Stimulated activated CD4-positive, alpha-beta T cell treated with anti-CD3 and anti-CD28 coated beads, Interleukin-4, amount 100 ng/mL, for 1 hour (primary cell): ENCODE data around the gene ATP7A.
A peak's percentile ranks its signal among the peaks of the same experiment; 100 is the strongest.
"Not testable (repeated sequence)": the region's sequence is repeated elsewhere in the genome, so short reads cannot be mapped to it uniquely, and the experiment has no call there.

Experiments
- DNase-seq: peaks from one replicate; pipeline ENCODE4 v3.0.0-alpha.2; 2020

Gene ATP7A

DNA sequence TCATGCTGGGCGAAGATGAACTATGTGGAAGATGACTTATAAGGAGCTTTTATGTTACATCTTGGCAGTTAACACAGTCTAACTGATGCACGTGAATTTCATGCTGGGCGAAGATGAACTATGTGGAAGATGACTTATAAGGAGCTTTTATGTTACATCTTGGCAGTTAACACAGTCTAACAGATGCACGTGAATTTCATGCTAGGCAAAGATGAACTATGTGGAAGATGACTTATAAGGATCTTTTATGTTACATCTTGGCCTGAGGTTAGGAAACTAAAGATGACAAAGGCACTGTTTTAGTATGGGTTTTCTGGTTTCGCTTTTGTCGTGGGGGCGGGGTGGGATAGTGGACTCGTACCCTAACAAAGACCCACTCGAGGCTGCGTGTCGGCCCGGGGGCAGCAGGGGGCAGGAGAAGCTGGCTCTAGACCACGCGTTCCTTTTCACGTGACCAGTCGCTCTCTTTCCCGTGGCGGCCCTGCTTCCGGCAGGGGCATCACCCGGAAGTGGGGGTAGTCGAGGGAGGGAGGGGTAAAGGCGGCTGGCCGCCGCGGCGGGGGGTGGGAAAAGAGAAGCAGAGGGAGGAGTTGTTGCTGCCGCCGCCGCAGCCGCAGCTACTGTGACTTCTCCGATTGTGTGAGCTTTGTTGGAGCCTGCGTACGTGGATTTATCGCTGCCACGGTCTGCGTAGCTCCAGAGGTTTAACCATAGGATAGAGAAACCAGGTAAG is at the start of gene ATP7A:
Gene ATP7A (plus strand): TSS at position 586 of the 733 bp plus-strand sequence. CDS start 60,949 bp downstream, outside the sequence.
- peak; percentile 87 for DNase-seq

DNA sequence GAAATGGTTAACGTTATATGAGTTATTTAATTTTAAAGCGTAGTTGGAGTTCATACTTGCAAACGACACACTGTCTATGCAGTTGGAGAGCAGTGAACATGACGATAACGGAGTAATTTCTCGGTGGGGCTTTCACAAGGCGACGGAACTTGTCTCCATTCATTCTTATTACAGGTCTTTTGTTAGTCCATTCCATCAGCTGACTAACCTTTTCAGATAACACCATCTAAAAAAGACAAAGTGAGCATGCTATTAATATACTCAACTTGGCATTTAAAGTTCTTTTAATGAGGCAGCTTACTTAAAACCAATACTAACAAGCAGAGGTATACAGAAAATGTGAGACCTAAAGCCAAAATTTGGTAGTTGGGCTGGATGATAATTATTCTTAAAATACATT is 35.1 kb upstream of the ATP7A start:
- no peak for DNase-seq

DNA sequence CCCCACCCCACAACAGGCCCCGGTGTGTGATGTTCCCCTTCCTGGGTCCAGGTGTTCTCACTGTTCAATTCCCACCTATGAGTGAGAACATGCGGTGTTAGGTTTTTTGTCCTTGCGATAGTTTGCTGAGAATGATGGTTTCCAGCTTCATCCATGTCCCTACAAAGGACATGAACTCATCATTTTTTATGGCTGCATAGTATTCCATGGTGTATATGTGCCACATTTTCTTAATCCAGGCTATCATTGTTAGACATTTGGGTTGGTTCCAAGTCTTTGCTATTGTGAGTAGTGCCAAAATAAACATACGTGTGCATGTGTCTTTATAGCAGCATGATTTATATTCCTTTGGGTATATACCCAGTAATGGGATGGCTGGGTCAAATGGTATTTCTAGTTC is 29.1 kb upstream of the ATP7A start:
- DNase-seq = not testable (repeated sequence)

DNA sequence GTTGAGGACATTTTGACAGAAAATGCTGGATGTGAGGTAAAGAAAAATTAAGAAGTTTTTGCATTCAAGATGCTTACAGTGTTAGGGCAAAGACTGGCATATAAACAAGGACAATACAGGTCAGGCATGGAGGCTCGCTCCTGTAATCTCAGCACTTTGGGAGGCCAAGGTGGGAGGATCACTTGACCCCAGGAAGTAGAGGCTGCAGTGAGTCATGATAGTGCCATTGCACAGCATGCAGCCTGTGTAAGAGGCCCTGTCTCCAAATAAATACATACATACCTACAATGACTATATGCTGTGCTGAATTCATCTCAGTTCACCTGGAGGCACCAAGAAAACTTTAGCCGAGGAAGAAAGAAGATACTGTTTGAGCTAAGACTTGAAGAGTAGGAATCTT is 17.6 kb upstream of the ATP7A start:
- no peak for DNase-seq

DNA sequence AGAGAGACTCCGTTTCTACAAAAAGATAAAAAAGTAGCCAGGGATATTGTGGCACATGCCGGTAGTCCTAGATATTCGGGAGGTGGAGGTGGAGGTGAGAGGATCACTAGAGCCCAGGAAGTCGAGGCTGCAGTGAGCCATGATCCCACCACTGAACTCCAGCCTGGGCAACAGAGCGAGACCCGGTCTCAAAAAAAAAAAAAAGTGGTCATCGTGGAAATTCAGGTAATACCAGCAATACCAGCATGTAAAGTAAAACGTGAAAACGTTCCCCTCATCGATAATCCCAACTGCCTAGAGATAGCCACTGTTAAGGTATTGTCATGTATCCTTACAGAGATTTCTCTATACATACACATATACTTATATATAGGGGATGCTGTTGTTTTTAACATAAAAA is 16.8 kb upstream of the ATP7A start:
- no peak for DNase-seq

DNA sequence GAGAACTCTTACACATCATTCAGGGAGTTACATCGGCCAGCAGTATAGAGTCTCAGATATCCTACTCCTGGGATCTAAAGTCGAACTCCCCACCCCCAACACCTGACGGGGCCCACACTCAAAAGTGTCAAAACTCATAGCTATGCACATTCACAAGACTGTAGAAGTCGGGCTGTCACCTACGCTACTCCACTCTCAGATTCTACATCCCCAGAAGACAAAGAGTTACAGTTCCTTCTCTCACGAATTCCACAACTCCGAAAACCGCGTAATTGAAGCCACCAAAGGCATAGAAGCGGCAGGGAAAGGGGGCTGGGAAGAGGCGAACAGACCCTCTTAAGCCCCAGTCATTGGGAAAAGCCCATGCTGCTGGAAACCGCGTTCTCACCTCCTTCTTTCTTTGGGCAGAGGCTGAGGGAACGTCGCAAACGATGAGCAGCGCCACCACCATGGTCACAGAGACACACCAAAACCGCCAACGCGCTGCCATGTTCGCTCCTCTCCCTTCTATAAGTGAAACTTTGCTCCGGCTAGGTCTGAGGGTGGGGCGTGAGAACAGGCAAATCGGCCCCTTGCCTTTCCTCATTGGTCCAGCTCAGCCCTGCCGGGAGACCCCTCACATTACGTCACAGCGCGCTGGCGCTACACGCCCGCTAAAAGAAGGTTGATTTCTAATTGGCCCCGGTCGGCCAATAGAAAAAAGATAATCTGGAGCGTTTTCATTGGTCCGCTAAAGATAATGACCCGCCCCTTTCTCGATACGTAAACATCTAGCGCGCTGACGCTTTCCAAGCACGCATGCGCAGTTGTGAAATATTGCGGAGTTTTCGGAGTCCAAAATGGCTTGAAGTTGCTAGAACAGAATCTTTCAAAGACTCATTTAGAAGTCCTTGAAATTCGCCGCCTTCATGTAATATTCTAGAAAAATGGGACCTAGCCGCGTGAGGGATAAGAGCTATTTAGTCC is 15.3 kb upstream of the ATP7A start, which contains the start of gene MAGT1:
Gene MAGT1 (minus strand): TSS at position 515 of the 966 bp plus-strand sequence. CDS start 25 bp downstream, at position 490.
- DNase-seq = peak; percentile 81

DNA sequence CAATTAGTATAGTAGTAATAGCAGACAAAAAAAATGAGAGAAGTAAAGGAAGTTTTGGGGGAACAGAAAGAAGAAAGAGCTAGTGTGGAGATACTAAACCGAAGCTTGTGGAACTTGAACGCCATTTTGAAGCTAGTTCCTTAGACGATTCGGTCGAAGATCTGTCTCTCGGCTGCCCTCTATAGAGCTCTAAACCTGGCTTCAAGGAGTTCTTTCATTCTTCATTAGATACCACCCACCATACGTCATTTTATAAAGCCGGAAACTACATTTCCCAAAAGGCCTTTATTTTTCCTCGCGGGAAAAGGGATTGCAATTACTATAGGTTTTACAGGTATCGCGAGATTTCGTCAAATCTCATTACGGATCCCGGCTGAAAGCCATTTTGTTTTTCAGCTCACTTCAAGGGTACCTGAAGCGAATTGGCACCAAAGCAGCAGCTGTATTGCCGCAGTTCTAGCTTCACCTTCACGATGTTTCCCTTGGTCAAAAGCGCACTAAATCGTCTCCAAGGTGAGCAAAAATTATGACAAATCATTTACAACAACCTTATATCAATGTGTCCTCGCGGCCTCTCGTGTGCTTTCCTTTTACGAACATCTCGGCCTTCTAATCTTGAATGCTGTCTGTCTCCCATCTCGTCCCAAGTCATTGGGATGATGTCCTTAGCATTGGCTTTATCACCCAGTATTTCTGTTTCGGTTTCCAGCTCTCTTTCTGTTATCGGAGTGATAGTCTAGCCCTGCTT is 11.2 kb upstream of the ATP7A start, which contains the start of gene COX7B:
Gene COX7B (plus strand): TSS at position 388 of the 748 bp plus-strand sequence. CDS start 86 bp downstream, at position 474.
- DNase-seq = peak; percentile 12

DNA sequence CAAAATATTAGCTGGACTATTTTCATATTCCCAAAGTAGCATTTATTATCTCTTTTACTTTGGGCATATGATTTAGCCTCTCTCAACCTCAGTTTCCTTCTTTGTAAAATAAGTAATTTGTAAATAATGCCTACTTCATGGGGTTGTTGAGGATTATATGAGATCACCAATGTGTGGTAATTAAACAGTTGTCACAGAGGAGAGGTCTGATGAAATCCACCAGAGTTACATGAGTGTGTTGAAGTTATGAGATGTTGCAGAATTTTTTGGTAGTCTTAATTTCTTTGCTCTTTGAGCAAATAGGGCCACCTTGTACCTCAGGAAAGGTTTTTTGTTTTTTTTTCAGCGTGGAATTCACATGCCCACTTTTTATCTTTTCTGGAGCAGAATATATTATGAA is 9.8 kb upstream of the ATP7A start:
- DNase-seq = no peak

DNA sequence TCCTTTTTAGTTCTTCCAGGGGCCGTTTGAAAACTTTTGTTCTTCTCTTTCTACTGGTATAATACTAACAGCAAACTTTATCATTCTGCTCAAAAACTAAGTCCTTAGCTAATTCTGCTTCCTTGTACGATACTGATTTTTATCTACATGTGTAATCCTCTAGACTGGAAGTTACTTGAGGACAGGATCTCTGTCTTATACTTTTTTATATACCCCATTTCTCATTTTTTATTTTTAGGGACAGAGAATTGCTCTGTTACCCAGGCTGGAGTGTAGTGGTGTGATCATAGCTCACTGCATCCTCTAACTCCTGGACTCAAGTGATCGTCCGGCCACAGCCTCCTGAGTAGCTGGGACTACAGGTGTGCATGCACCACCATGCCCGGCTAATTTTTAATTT is 9.0 kb upstream of the ATP7A start:
- no peak for DNase-seq

DNA sequence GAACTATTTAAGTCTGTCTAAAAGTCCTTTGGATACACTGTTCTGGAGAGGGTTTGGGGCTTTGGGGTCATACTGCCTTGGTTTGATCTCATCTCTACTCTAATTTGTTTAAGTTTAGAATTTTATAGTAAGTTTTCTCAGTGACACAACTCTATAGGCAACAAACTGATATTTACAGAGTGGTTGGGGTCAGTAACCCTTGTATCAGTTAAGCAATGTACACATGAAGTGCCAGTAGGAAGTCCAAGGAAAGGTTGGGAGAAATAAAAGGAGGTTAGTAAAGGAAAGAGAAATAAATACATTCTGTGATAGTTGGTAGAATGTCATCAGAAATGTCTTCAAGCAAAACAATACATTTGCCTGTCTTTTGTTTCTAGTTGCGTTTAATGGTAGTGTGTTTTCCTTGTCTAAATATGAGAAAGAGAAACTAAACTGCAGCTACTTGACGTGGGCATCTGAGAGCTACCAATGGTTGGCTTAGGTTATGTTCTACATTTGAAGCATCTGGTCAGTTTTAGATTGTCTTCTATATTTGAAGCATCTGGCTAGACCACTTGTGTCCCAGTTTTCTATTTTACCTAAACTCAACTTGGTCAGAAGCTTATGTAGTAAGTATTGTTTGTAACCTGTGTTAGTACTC is 6.9 kb downstream of the ATP7A start:
- DNase-seq = no peak

DNA sequence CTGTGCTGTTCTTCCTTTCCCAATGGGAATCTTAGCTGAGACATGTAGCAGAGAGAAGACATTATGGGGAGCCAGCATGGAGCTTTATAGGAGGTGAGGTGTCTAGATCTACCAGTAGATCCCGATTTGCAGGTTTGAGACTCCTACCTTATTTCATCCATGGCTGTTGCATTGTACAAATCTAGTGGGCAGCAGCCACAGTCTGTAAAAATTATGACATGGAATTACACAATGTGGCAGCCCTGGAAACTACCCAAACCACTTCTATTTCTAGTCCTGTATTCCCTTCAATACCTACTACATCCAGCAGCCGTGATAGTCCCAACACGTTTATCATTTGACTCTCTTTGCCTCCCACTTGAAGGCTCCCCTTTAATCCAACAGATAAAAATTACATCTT is 8.1 kb downstream of the ATP7A start:
- no peak for DNase-seq

DNA sequence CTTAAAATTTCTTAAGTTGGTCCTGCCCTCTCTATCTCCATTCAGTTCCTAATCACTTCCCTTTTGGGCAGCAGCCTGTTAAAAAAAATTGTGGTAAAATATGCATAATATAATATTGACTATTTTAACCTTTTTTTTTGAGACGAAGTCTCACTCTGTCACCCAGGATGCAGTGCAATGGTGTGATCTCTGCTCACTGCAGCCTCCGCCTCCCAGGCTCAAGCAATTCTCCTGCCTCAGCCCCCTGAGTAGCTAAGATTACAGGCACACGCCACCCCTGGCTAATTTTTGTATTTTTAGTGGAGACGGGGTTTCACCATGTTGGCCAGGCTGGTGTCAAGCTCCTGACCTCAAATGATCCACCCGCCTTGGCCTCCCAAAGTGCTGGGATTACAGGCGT is 8.9 kb downstream of the ATP7A start:
- DNase-seq = not testable (repeated sequence)

DNA sequence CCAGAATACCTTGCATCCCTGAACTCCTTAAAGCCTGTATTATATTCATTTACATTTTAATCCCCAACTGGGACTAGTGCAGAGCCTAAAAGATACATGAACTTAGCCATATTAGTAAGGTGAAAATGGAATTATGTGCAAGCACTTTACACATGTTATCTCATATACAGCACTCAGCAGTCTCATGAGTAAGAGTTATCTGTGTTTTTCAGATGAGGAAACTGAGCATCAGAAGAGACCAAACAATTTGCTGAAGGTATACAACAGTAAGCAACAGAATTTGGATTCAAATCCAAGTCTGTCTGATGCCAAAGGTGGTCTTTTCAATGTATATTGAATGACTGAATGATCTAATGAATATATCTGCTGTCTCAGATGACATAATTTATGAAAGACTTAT is 12.3 kb downstream of the ATP7A start:
- no peak for DNase-seq

DNA sequence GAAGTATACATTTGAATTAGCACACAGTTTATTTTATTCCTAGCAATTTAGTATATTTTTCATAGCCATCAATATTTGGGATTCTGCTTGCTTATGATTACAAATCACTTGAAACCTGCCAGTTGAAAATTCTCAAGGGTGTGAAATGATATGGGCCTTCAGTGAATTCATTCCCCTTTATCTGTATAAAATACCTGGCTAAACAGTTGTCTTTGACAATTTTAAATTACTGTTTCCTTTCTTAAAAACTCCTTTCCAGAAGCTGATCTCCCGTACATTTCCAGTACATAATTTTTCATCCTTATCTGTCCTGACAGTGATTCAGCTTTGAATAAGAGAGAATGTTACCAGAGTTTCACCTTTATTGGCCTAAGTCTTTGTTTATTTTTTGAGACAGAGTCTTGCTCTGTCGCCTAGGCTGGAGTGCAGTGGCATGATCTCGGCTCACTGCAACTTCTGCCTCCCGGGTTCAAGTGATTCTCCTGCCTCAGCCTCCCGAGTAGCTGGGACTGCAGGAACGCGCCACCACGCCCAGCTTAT is 13.9 kb downstream of the ATP7A start:
- no peak for DNase-seq

DNA sequence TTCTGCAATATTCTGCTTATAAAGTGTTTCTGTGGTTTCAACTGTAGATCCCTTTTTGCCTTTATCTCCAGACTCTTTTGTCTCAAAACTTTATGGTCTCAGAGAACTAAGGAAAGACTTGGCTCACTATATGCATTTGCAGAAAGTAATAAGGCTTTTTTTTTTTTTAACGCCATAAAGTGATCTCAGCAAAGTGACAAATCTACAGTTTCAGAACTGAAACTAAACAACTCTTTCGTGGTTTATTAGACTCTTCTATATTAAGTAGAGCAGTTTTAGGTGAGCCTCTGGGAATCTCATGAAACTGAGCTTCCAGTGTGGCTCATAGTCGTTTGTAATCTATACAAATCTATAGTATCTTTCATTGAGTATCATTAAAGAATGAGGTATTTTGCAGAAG is 15.3 kb downstream of the ATP7A start:
- no peak for DNase-seq

DNA sequence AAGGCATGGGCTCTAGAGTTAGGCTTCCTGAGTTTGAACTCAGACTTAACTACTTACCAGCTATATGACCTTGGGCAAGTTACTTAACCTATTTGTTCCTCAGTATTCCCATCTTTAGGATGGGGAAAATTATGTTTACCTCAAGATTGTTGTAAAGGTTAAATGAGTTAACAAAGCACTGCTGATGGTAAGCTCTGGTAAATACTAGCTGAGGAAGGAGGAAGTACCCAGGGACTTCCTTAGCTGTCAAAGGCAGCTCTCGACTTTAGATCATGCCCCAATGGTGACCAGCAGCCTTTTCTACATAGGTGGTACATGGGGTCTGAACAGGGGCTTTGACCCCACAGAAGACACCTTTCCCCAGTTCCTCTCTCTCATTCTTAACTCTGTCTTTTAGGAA is 20.1 kb downstream of the ATP7A start:
- DNase-seq = no peak

DNA sequence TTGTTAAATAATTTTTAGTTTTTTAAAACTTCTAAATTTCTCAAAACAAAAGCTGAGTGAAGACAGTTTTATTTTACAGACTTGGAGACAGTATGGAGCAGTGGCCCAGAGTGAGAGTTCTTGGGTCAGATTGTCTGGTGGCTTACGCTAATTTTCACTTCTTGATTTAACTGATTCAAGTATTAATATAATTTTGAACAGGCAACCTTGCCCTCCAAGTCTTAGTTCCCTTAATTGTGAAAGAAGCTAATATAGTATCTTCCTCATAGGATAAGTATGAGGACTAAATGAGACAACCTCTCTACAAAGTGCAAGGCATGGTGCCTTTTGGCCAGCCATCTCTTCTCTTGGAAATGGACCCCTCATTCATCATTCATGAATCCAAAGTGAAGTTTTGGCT is 25.4 kb downstream of the ATP7A start:
- DNase-seq = no peak

DNA sequence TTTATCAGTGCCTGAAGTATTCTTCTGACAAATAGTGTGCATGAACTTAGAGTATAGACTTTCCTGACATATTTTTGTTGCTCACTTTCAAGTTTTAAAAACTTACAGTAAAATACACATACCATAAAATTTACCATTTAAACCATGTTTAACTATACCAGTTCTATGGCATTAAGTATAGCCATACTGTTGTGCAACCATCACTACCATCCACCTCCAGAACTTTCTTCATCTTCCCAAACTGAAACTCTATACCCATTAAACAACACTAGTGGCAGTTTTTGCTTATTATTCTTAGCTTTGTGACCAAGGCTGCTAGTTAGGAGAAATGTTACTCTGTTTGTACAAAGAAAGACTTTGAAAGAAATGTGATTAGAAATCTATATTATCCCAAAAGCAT is 25.8 kb downstream of the ATP7A start:
- DNase-seq = no peak

DNA sequence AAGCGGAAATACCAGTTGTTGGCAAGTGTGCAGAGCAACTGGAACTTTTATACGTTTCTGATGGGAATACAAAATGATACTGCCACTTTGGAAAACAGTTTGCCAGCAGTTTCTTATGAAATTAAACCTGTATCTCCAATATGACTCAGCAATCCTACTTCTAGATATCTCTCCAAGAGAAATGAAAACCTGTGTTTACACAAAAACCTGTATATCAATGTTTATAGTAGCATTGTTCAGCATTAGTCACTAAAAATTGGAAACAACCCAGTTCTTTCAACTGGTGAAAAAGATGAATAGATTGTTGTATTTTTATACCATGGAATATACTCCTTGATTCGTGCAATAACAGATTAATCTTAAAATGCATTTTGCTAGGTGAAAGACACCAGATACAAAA is 26.8 kb downstream of the ATP7A start:
- no peak for DNase-seq

DNA sequence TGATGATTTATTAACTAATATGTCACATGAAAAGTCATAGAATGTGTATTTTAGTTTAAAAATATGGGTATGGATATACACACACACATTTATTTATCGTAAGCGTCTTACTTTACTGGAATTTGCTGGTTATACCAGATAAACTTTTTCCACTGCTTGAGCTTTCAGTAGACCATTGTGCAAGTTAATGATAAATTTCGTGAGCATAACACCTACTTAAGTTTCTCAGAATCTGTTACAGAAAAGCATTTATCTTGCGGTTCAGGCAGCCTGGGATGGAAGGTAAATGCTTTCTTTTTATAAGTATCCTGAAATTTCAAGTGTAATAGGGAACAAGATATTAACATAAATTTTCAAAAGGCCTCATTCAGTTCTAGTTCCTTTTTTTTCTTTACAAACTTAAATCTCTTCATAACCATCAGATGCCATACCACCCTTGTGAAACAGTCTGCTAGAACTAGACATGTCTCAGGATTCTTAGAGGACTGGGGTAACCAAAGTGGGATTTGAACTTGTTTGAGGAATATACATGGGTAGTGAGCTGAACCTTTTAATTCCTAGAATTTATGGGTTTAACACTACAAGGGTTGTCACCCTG is 27.7 kb downstream of the ATP7A start:
- no peak for DNase-seq

DNA sequence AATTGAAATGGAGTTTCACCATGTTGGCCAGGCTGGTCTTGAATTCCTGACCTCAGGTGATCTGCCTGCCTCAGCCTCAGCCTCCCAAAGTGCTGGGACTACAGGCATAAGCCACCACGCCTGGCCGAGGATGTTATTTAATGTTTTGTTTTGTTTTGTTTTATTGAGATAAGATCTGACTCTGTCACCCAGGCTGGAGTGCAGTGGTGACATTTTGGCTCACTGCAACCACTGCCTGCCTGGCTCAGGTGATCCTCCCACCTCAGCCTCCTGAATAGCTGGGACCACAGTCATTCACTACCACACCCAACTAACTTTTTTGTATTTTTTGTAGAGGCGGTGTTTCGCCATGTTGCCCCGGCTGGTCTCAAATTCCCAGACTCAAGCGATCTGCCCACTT is 34.5 kb downstream of the ATP7A start:
- DNase-seq = not testable (repeated sequence)
